ENCODE measurements around the gene SEZ6L.

Gene SEZ6L

GRCh38 chr22:26431261-26431995, 262.2 kb downstream of the SEZ6L start:
- peak; percentile 3 to 6 for ATAC-seq

- ATAC-seq, result no peak
These were observed 263.5 kb downstream of the SEZ6L start for GRCh38 chr22:26432619-26433311.
